H1 (cell line): ENCODE results near the gene DLK1. TPM values are rescaled to one million over a fixed set of nuclear protein-coding genes. Genes with fewer than 3 reads are reported as not detected.

Experiments
- CTCF ChIA-PET: fragments of 300-600 bp; sonication (Branson Sonifier 250); formaldehyde crosslinking; loops from one replicate; lab custom pipeline; 2021; ENCODE audit not compliant: partially characterized antibody; lab: Charles Lee
- POLR2A ChIA-PET: fragments of 300-600 bp; sonication (Branson Sonifier 250); formaldehyde crosslinking; loops from one replicate; lab custom pipeline; 2021; ENCODE audit warnings: inconsistent platforms; ENCODE audit not compliant: partially characterized antibody; lab: Charles Lee
- DNase-seq, 2 experiments: peaks; one replicate each; pipeline versions ENCODE4 v3.0.0 to v3.0.0-alpha.2; 2010 to 2022; ENCODE audit warnings: low spot score in 2 of 2, low read depth in 1 of 2, mixed read lengths in 1 of 2
- FAIRE-seq: peaks from 2 replicates; lab custom pipeline; 2011; peaks lifted over from hg19 to GRCh38; lab: Jason Lieb, UNC
- H2AFZ ChIP-seq: 2 replicates; pipeline ENCODE4 v1.8.1; 2012; ENCODE audit warnings: low read length, inconsistent platforms
- H2AK5ac ChIP-seq: 2 replicates; pipeline ENCODE4 v1.6.1; 2013; ENCODE audit warnings: low read depth, low read length
- H2BK120ac ChIP-seq: replicated peaks from 2 replicates; pipeline ENCODE3; 2013; ENCODE audit warnings: low read depth, low read length, inconsistent platforms
- H2BK12ac ChIP-seq: 2 replicates; pipeline ENCODE4 v1.6.1; 2013; ENCODE audit warnings: low read depth, low read length
- H2BK15ac ChIP-seq: 2 replicates; pipeline ENCODE4 v1.6.1; 2013; ENCODE audit warnings: low read length
- H2BK20ac ChIP-seq: 2 replicates; pipeline ENCODE4 v1.6.1; 2013; ENCODE audit warnings: low read length
- H2BK5ac ChIP-seq: 2 replicates; pipeline ENCODE4 v1.6.1; 2013; ENCODE audit warnings: low read depth, low read length
- H3K14ac ChIP-seq: 2 replicates; pipeline ENCODE4 v1.6.1; 2013; ENCODE audit warnings: inconsistent platforms; ENCODE audit not compliant: insufficient read length
- H3K18ac ChIP-seq: 2 replicates; pipeline ENCODE4 v1.6.1; 2013; ENCODE audit warnings: low read length; ENCODE audit errors: extremely low read depth
- H3K23ac ChIP-seq: 2 replicates; pipeline ENCODE4 v1.6.1; 2013; ENCODE audit warnings: inconsistent platforms; ENCODE audit not compliant: insufficient read length
- H3K23me2 ChIP-seq: 2 replicates; pipeline ENCODE4 v1.6.1; 2013; ENCODE audit warnings: low read depth, low read length
- H3K27ac ChIP-seq: 2 replicates; pipeline ENCODE4 v1.6.1; 2011; ENCODE audit warnings: low read depth, low read length, inconsistent platforms
- H3K27me3 ChIP-seq, 4 experiments: replicated peaks in 1 of 4; 1 replicate in 1 of 4; 2 replicates in 3 of 4; pipeline versions ENCODE4 v1.6.1 to v1.8.1; 2011 to 2013; ENCODE audit warnings: low read length in 3 of 4, mild to moderate bottlenecking in 3 of 4, inconsistent platforms in 2 of 4, mixed read lengths in 2 of 4, moderate library complexity in 1 of 4; ENCODE audit not compliant: control insufficient read depth in 3 of 4, insufficient read depth in 3 of 4; ENCODE audit errors: extremely low read depth in 1 of 4
- H3K36me3 ChIP-seq, 4 experiments: 2 replicates each; pipeline versions ENCODE4 v1.6.1 to v1.8.1; 2011 to 2013; ENCODE audit warnings: mild to moderate bottlenecking in 4 of 4, low read length in 3 of 4, moderate library complexity in 2 of 4, control low read depth in 1 of 4, inconsistent platforms in 1 of 4; ENCODE audit not compliant: insufficient read depth in 4 of 4, control insufficient read depth in 2 of 4
- H3K4ac ChIP-seq: replicated peaks from 2 replicates; pipeline ENCODE3; 2013; ENCODE audit warnings: low read length, low read depth, mixed read lengths, inconsistent platforms; ENCODE audit not compliant: insufficient read length
- H3K4me1 ChIP-seq, 4 experiments: replicated peaks in 1 of 4; 1 replicate in 1 of 4; 2 replicates in 3 of 4; pipeline versions ENCODE4 v1.6.1 to v1.8.1; 2011 to 2013; ENCODE audit warnings: low read length in 3 of 4, inconsistent platforms in 2 of 4, mixed read lengths in 1 of 4; ENCODE audit not compliant: insufficient read depth in 4 of 4, control insufficient read depth in 3 of 4
- H3K4me2 ChIP-seq, 2 experiments: 2 replicates each; pipeline versions ENCODE4 v1.6.1 to v1.8.1; 2011 to 2013; ENCODE audit warnings: low read depth in 2 of 2, low read length in 2 of 2, control low read depth in 1 of 2, inconsistent platforms in 1 of 2, mild to moderate bottlenecking in 1 of 2; ENCODE audit not compliant: insufficient read depth in 1 of 2
- H3K4me3 ChIP-seq, 4 experiments: fragments of 200-600, 300-600 bp in 1 of 4; sonication (generic), shearing (Covaris generic), sonication (Bioruptor Twin) in 1 of 4; 2 replicates each; pipeline versions ENCODE4 v1.5.1 to v1.8.1; 2011 to 2016; ENCODE audit warnings: low read length in 4 of 4, low read depth in 3 of 4, control low read depth in 2 of 4, inconsistent platforms in 2 of 4, mild to moderate bottlenecking in 2 of 4, mixed read lengths in 1 of 4, moderate library complexity in 1 of 4; ENCODE audit not compliant: insufficient read depth in 2 of 4; ENCODE audit errors: extremely low read depth in 1 of 4
- H3K56ac ChIP-seq: replicated peaks from 2 replicates; pipeline ENCODE3; 2013; ENCODE audit warnings: low read depth, mild to moderate bottlenecking, mixed read lengths, low read length, inconsistent platforms; ENCODE audit not compliant: insufficient read length
- H3K79me1 ChIP-seq: 2 replicates; pipeline ENCODE4 v1.6.1; 2013; ENCODE audit warnings: low read depth, low read length, control low read depth
- H3K79me2 ChIP-seq, 2 experiments: 2 replicates each; pipeline versions ENCODE4 v1.6.1 to v1.8.1; 2012 to 2013; ENCODE audit warnings: low read length in 2 of 2, mild to moderate bottlenecking in 2 of 2, inconsistent platforms in 1 of 2; ENCODE audit not compliant: insufficient read depth in 2 of 2, control insufficient read depth in 1 of 2
- H3K9ac ChIP-seq, 4 experiments: replicated peaks in 1 of 4; 1 replicate in 1 of 4; 2 replicates in 3 of 4; pipeline versions ENCODE4 v1.6.1 to v1.8.1; 2011 to 2013; ENCODE audit warnings: low read depth in 3 of 4, low read length in 3 of 4, control low read depth in 2 of 4, mild to moderate bottlenecking in 2 of 4, moderate library complexity in 2 of 4, inconsistent platforms in 1 of 4; ENCODE audit errors: extremely low read depth in 1 of 4
- H3K9me3 ChIP-seq, 2 experiments: 2 replicates each; pipeline versions ENCODE4 v1.6.1 to v1.8.1; 2012 to 2013; ENCODE audit warnings: mild to moderate bottlenecking in 2 of 2, moderate library complexity in 2 of 2, control low read depth in 1 of 2, inconsistent platforms in 1 of 2, low read depth in 1 of 2, low read length in 1 of 2, mixed read lengths in 1 of 2; ENCODE audit not compliant: insufficient read depth in 2 of 2
- H4K20me1 ChIP-seq, 2 experiments: replicated peaks in 1 of 2; 2 replicates each; pipeline versions ENCODE3 to v1.8.1; 2011 to 2013; ENCODE audit warnings: inconsistent platforms in 2 of 2, low read length in 2 of 2, mild to moderate bottlenecking in 1 of 2; ENCODE audit not compliant: insufficient read depth in 2 of 2, control insufficient read depth in 1 of 2
- H4K5ac ChIP-seq: 2 replicates; pipeline ENCODE4 v1.6.1; 2013; ENCODE audit warnings: low read length, low read depth, mixed read lengths, inconsistent platforms; ENCODE audit not compliant: insufficient read length
- H4K8ac ChIP-seq: 2 replicates; pipeline ENCODE4 v1.8.0; 2013; ENCODE audit warnings: mild to moderate bottlenecking, moderate library complexity, low read length, inconsistent platforms; ENCODE audit not compliant: insufficient read depth; ENCODE audit errors: extremely low read depth
- H4K91ac ChIP-seq: replicated peaks from 2 replicates; pipeline ENCODE3; 2013; ENCODE audit warnings: low read length, mixed read lengths, inconsistent platforms; ENCODE audit not compliant: insufficient read length
- ATF3 ChIP-seq: IDR thresholded peaks from 2 replicates; pipeline ENCODE4 v1.6.1; 2011; ENCODE audit warnings: low read depth, mild to moderate bottlenecking, low read length; ENCODE audit not compliant: insufficient read depth
- CBX8 ChIP-seq: fragments of 300-800, 300-1000 bp; sonication (generic); IDR thresholded peaks from 2 replicates; pipeline ENCODE4 v1.7.1; 2016; ENCODE audit warnings: low read depth, low read length, borderline replicate concordance
- CREB1 ChIP-seq: IDR thresholded peaks from 2 replicates; pipeline ENCODE4 v1.6.1; 2012; ENCODE audit warnings: inconsistent platforms
- GABPA ChIP-seq: IDR thresholded peaks from 2 replicates; pipeline ENCODE4 v1.6.1; 2011; ENCODE audit warnings: mild to moderate bottlenecking, low read length, moderate library complexity, borderline replicate concordance; ENCODE audit not compliant: insufficient read depth
- HDAC6 ChIP-seq: IDR thresholded peaks from one replicate; pipeline ENCODE4 v1.7.1; 2012; ENCODE audit warnings: low read depth, mild to moderate bottlenecking, inconsistent platforms, low read length, moderate library complexity
- JUND ChIP-seq: IDR thresholded peaks from 2 replicates; pipeline ENCODE4 v1.6.1; 2011; ENCODE audit warnings: mild to moderate bottlenecking, improper control_type of control experiment, low read length
- KDM5A ChIP-seq: fragments of 200-600 bp; IDR thresholded peaks from 2 replicates; pipeline ENCODE4 v1.7.1; 2012; ENCODE audit warnings: mild to moderate bottlenecking, low read length, inconsistent platforms, mixed read lengths
- POU5F1 ChIP-seq: IDR thresholded peaks from 2 replicates; pipeline ENCODE4 v1.6.1; 2011; ENCODE audit warnings: low read depth, mild to moderate bottlenecking, low read length, moderate library complexity
- RNF2 ChIP-seq: fragments of 200-900, 300-1000 bp; sonication (generic); IDR thresholded peaks from 2 replicates; pipeline ENCODE4 v1.7.1; 2016; ENCODE audit warnings: borderline replicate concordance, low read depth, mild to moderate bottlenecking, antibody characterized with exemption, low read length; ENCODE audit not compliant: poor library complexity, severe bottlenecking; ENCODE audit errors: missing control alignments
- SP2 ChIP-seq: IDR thresholded peaks from 2 replicates; pipeline ENCODE4 v1.6.1; 2012; ENCODE audit warnings: mild to moderate bottlenecking, low read length, inconsistent platforms
- SP4 ChIP-seq: IDR thresholded peaks from 2 replicates; pipeline ENCODE4 v1.6.1; 2012; ENCODE audit warnings: low read length, inconsistent platforms
- TAF7 ChIP-seq: optimal IDR thresholded peaks from 2 replicates; pipeline ENCODE3; 2011; ENCODE audit warnings: low read depth, mild to moderate bottlenecking, inconsistent platforms, low read length, moderate library complexity, borderline replicate concordance
- TBP ChIP-seq: IDR thresholded peaks from 2 replicates; pipeline ENCODE4 v1.6.1; 2011; ENCODE audit warnings: low read depth, low read length, improper control_type of control experiment
- YY1 ChIP-seq: IDR thresholded peaks from 2 replicates; pipeline ENCODE4 v1.6.1; 2011; ENCODE audit warnings: low read depth, mild to moderate bottlenecking, low read length
- polyA plus RNA-seq, 7 experiments: library from polyadenylated mRNA; depleted of rRNA in 3 of 7; stranded (reverse) in 5 of 7; unstranded in 2 of 7; fragments of >200 nt in 5 of 7; fragments of 200-250 nt in 2 of 7; gene quantifications; 1 replicate in 5 of 7; 2 replicates in 1 of 7; 4 replicates in 1 of 7; pipeline versions ENCODE4 v1.2.1 to v1.2.3, GENCODE V29; 2011 to 2013; ENCODE audit warnings: missing spikeins in 2 of 7, mixed read lengths in 2 of 7
- total RNA-seq: library from RNA; stranded (reverse); fragmentation: NEBNext Ultra II Directional; extraction: Animal tissue kit (Norgen Biotek cat#: 25700); gene quantifications from 2 replicates; pipeline ENCODE4 v1.2.1, GENCODE V29; 2021

DLK1 gene
- total and polyA plus RNA-seq, 2 of the 8 experiments (the other 6 are each of a cell fraction or from before 2014, with no cell fraction given): 1.3 to 2.4 TPM

DNA sequence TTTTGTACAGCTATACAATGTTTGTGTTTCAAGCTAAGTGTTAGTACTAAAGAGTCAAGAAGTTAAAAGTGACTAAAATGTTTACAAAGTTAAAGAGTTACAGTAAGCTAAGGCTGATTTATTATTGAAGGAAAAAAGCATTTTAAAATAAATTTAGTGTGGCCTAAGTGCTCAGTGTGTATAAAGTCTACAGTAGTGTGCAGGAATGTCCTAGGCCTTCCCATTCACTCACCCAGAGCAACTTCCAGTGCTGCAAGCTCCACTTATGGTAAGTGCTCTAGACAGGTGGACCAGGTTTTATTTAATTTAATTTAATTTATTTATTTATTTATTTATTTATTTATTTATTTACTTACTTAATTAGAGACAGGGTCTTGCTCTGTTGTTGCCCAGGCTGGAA lies 19.6 kb downstream of the DLK1 start:
- Histone ChIP-seq H3K4me1 (no peaks in the 10 kb centered on the region), H3K56ac (no peak overlapping the region), H3K27ac (no peak overlapping the region), H3K23ac (no peak overlapping the region), H3K79me1 (no peaks in the 10 kb centered on the region), H3K36me3 (no peaks in the 10 kb centered on the region), H2BK15ac (no peak overlapping the region), H3K18ac (no peak overlapping the region), H2AK5ac (no peak overlapping the region), H3K79me2 (no peaks in the 10 kb centered on the region), H3K4me2 (no peak overlapping the region), H3K23me2 (no peaks in the 10 kb centered on the region), H2BK5ac (no peak overlapping the region), H2AFZ (no peak overlapping the region), H3K14ac (no peak overlapping the region), H4K8ac (no peak overlapping the region), H4K91ac (no peak overlapping the region), H3K4ac (no peak overlapping the region), H3K27me3 (no peaks in the 10 kb centered on the region; a peak in 1 of 7 replicates), H2BK20ac (no peak overlapping the region), H2BK12ac (no peak overlapping the region), H3K9ac (no peak overlapping the region), H2BK120ac (no peak overlapping the region), H4K20me1 (no peaks in the 10 kb centered on the region), H3K9me3 (peaks cover 0 to under 1% of the 10 kb centered on the region in 2 experiments; a peak in 2 of 4 replicates), H4K5ac (no peak overlapping the region), H3K4me3 (no peak overlapping the region)
- FAIRE-seq: no peak
- POLR2A ChIA-PET: no interaction called here
- DNase-seq: no peak
- CTCF ChIA-PET: interaction anchor here (0.9 to 1.0 kb wide), 2 partner anchors 185 to 326 kb away, joined by 3 read pairs; no protein-coding TSS in a partner anchor
- no peak for TF ChIP-seq CBX8
- no peak for TF ChIP-seq JUND
- TF ChIP-seq TAF7: no peak
- no peak for TF ChIP-seq ATF3
- no peak for TF ChIP-seq CREB1
- TF ChIP-seq POU5F1: no peak
- TF ChIP-seq SP2: no peak
- no peak for TF ChIP-seq GABPA
- no peak for TF ChIP-seq TBP
- no peak for TF ChIP-seq SP4
- TF ChIP-seq RNF2: no peak
- no peak for TF ChIP-seq YY1
- TF ChIP-seq KDM5A: no peak
- TF ChIP-seq HDAC6: no peak
